ENCODE measurements around the gene ACOX1.
"Not testable (repeated sequence)": the region's sequence is repeated elsewhere in the genome, so short reads cannot be mapped to it uniquely, and the experiment has no call there.

The ACOX1 gene

GRCh38 chr17:75975757-75976174, 3.2 kb downstream of the ACOX1 start:
- no peak overlapping the region for H3K4me3 ChIP-seq (ENCODE audit: low read depth, low read length)
- no peak for DNase-seq
- H3K27ac ChIP-seq = no peak overlapping the region
- peaks cover 13% of the 10 kb centered on the region for H3K36me3 ChIP-seq (replicated peaks)
- in situ Hi-C loops (cut with HindIII; ENCODE audit: low pct_ligation_motif_present, low sequenced_read_pairs) = no loop called here
- no peak for TF ChIP-seq CTCF (IDR thresholded peaks at IDR 0.05; ENCODE audit: low read depth, low read length, missing control alignments)
- H3K27me3 ChIP-seq (replicated peaks) = no peaks in the 10 kb centered on the region

GRCh38 chr17:75975187-75975586, 3.8 kb downstream of the ACOX1 start:
- in situ Hi-C loops (cut with HindIII; ENCODE audit: low pct_ligation_motif_present, low sequenced_read_pairs); DNase-seq; H3K27ac ChIP-seq: not testable (repeated sequence)

GRCh38 chr17:75970626-75971025, 8.3 kb downstream of the ACOX1 start:
- Histone ChIP-seq H3K4me3 (ENCODE audit: low read depth, low read length) (no peak overlapping the region), H3K27me3 (replicated peaks) (no peaks in the 10 kb centered on the region), H3K36me3 (replicated peaks) (peaks cover 21% of the 10 kb centered on the region), H3K27ac (no peak overlapping the region)
- in situ Hi-C loops (cut with HindIII; ENCODE audit: low pct_ligation_motif_present, low sequenced_read_pairs) = no loop called here
- no peak for DNase-seq
- no peak for TF ChIP-seq CTCF (IDR thresholded peaks at IDR 0.05; ENCODE audit: low read depth, low read length, missing control alignments)

More at GRCh38 chr17:75975187-75975586, 3.8 kb downstream of the ACOX1 start:
- H3K36me3 ChIP-seq (replicated peaks) = peaks cover 14% of the 10 kb centered on the region
- H3K4me3 ChIP-seq (ENCODE audit: low read depth, low read length); H3K27me3 ChIP-seq (replicated peaks): not testable (repeated sequence)

GRCh38 chr17:75970011-75970523, 8.9 kb downstream of the ACOX1 start:
- no peak for DNase-seq
- TF ChIP-seq CTCF (IDR thresholded peaks at IDR 0.05; ENCODE audit: low read depth, low read length, missing control alignments) = no peak
- no peaks in the 10 kb centered on the region for H3K27me3 ChIP-seq (replicated peaks)
- H3K27ac ChIP-seq = no peak overlapping the region
- in situ Hi-C loops (cut with HindIII; ENCODE audit: low pct_ligation_motif_present, low sequenced_read_pairs) = no loop called here
- no peak overlapping the region for H3K4me3 ChIP-seq (ENCODE audit: low read depth, low read length)
- peaks cover 21% of the 10 kb centered on the region for H3K36me3 ChIP-seq (replicated peaks)

- H3K27me3 ChIP-seq (replicated peaks); H3K27ac ChIP-seq; DNase-seq; in situ Hi-C loops (cut with HindIII; ENCODE audit: low pct_ligation_motif_present, low sequenced_read_pairs); H3K4me3 ChIP-seq (ENCODE audit: low read depth, low read length): not testable (repeated sequence)
- peaks cover 19% of the 10 kb centered on the region for H3K36me3 ChIP-seq (replicated peaks)
Measured at GRCh38 chr17:75969044-75969443, 9.9 kb downstream of the ACOX1 start.

GRCh38 chr17:75965468-75965867, 13.5 kb downstream of the ACOX1 start:
- no peaks in the 10 kb centered on the region for H3K27me3 ChIP-seq (replicated peaks)
- no peak overlapping the region for H3K4me3 ChIP-seq (ENCODE audit: low read depth, low read length)
- in situ Hi-C loops (cut with HindIII; ENCODE audit: low pct_ligation_motif_present, low sequenced_read_pairs) = no loop called here
- no peak for TF ChIP-seq CTCF (IDR thresholded peaks at IDR 0.05; ENCODE audit: low read depth, low read length, missing control alignments)
- H3K36me3 ChIP-seq (replicated peaks) = peaks cover 7% of the 10 kb centered on the region
- DNase-seq = no peak
- no peak overlapping the region for H3K27ac ChIP-seq

GRCh38 chr17:75959839-75960511, 19.0 kb downstream of the ACOX1 start:
- TF ChIP-seq CTCF (IDR thresholded peaks at IDR 0.05; ENCODE audit: low read depth, low read length, missing control alignments) = no peak
- Histone ChIP-seq H3K27ac (no peak overlapping the region), H3K27me3 (replicated peaks) (no peaks in the 10 kb centered on the region), H3K36me3 (replicated peaks) (peaks cover 13% of the 10 kb centered on the region), H3K4me3 (ENCODE audit: low read depth, low read length) (no peak overlapping the region)
- no peak for DNase-seq
- in situ Hi-C loops (cut with HindIII; ENCODE audit: low pct_ligation_motif_present, low sequenced_read_pairs) = no loop called here
